NCI-H345 treated with DMSO at 0.1 percent for 48 hours (cell line): ENCODE data around the gene SNUPN.

Experiments
- DNase-seq: peaks from one replicate; lab custom pipeline; 2025; ENCODE audit not compliant: unreplicated experiment; lab: John Stamatoyannopoulos, UW

Gene SNUPN

GRCh38 chr15:75625542-75626347, at the start of gene SNUPN:
Gene SNUPN, minus strand, starts transcription at chr15:75625725. Its CDS starts 4,674 bp downstream, at chr15:75621051.
- DNase-seq: no peak

GRCh38 chr15:75674366-75674765, 48.8 kb upstream of the SNUPN start:
- DNase-seq: no peak

- no peak for DNase-seq
Observed at GRCh38 chr15:75673426-75674235, 48.1 kb upstream of the SNUPN start.

- DNase-seq: no peak
Observed at GRCh38 chr15:75672646-75673425, 47.3 kb upstream of the SNUPN start.

- no peak for DNase-seq
Observed at GRCh38 chr15:75671730-75672602, 46.4 kb upstream of the SNUPN start.

- no peak for DNase-seq
Observed at GRCh38 chr15:75669879-75670212, 44.3 kb upstream of the SNUPN start.

GRCh38 chr15:75669191-75669878, 43.8 kb upstream of the SNUPN start:
- DNase-seq: no peak

- no peak for DNase-seq
Observed at GRCh38 chr15:75666823-75667501, 41.4 kb upstream of the SNUPN start.

- DNase-seq: no peak
Observed at GRCh38 chr15:75663931-75664421, 38.5 kb upstream of the SNUPN start.

GRCh38 chr15:75662823-75663519, 37.4 kb upstream of the SNUPN start:
- DNase-seq: no peak

- DNase-seq: no peak
Observed at GRCh38 chr15:75661756-75662140, 36.2 kb upstream of the SNUPN start.

GRCh38 chr15:75661100-75661755, 35.7 kb upstream of the SNUPN start:
- no peak for DNase-seq

- no peak for DNase-seq
Observed at GRCh38 chr15:75659928-75660645, 34.6 kb upstream of the SNUPN start.

- DNase-seq: no peak
Observed at GRCh38 chr15:75659141-75659771, 33.7 kb upstream of the SNUPN start.

GRCh38 chr15:75656813-75657212, 31.3 kb upstream of the SNUPN start:
- no peak for DNase-seq

GRCh38 chr15:75656331-75656730, 30.8 kb upstream of the SNUPN start:
- DNase-seq: no peak

GRCh38 chr15:75655931-75656330, 30.4 kb upstream of the SNUPN start:
- DNase-seq: peak; percentile 88
